SH-SY5Y (cell line): ENCODE results near the gene DLG1.

ENCODE experiments used
- GATA2 ChIP-seq: IDR thresholded peaks from 2 replicates; pipeline ENCODE4 v1.6.1; 2011; ENCODE audit warnings: mild to moderate bottlenecking, low read depth, low read length
- GATA3 ChIP-seq: IDR thresholded peaks from 2 replicates; pipeline ENCODE4 v1.6.1; 2011; ENCODE audit warnings: low read depth, mild to moderate bottlenecking, low read length, moderate library complexity

DNA sequence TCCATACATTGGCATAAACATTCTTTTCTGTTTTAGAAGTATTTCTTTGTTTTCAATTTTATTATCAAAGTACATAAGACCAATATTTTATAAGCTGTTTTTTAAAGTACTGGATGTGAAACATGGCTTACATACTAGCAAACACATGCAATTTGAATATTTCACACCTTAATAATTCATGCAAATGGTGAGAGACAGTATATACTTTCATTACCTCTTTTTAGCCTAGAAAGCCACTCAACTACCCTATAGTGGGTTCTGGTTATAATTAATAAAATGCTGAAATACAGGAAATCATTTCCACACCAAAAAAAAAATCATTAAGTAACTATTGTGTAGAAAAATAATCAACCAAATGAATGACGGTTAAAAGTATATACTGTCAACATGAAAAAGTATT, 230.3 kb downstream of the DLG1 start:
- TF ChIP-seq GATA2 (no peak), GATA3 (no peak)
